H1 (cell line): ENCODE results near the gene CLEC4F. TPM values are rescaled to one million over a fixed set of nuclear protein-coding genes. Genes with fewer than 3 reads are reported as not detected.

Source experiments
- CTCF ChIA-PET: fragments of 300-600 bp; sonication (Branson Sonifier 250); formaldehyde crosslinking; loops from one replicate; lab custom pipeline; 2021; ENCODE audit not compliant: partially characterized antibody; lab: Charles Lee
- POLR2A ChIA-PET: fragments of 300-600 bp; sonication (Branson Sonifier 250); formaldehyde crosslinking; loops from one replicate; lab custom pipeline; 2021; ENCODE audit warnings: inconsistent platforms; ENCODE audit not compliant: partially characterized antibody; lab: Charles Lee
- DNase-seq, 2 experiments: peaks; one replicate each; pipeline versions ENCODE4 v3.0.0 to v3.0.0-alpha.2; 2010 to 2022; ENCODE audit warnings: low spot score in 2 of 2, low read depth in 1 of 2, mixed read lengths in 1 of 2
- FAIRE-seq: peaks from 2 replicates; lab custom pipeline; 2011; peaks lifted over from hg19 to GRCh38; lab: Jason Lieb, UNC
- H2AFZ ChIP-seq: 2 replicates; pipeline ENCODE4 v1.8.1; 2012; ENCODE audit warnings: low read length, inconsistent platforms
- H2AK5ac ChIP-seq: 2 replicates; pipeline ENCODE4 v1.6.1; 2013; ENCODE audit warnings: low read depth, low read length
- H2BK120ac ChIP-seq: replicated peaks from 2 replicates; pipeline ENCODE3; 2013; ENCODE audit warnings: low read depth, low read length, inconsistent platforms
- H2BK12ac ChIP-seq: 2 replicates; pipeline ENCODE4 v1.6.1; 2013; ENCODE audit warnings: low read depth, low read length
- H2BK15ac ChIP-seq: 2 replicates; pipeline ENCODE4 v1.6.1; 2013; ENCODE audit warnings: low read length
- H2BK20ac ChIP-seq: 2 replicates; pipeline ENCODE4 v1.6.1; 2013; ENCODE audit warnings: low read length
- H2BK5ac ChIP-seq: 2 replicates; pipeline ENCODE4 v1.6.1; 2013; ENCODE audit warnings: low read depth, low read length
- H3K14ac ChIP-seq: 2 replicates; pipeline ENCODE4 v1.6.1; 2013; ENCODE audit warnings: inconsistent platforms; ENCODE audit not compliant: insufficient read length
- H3K18ac ChIP-seq: 2 replicates; pipeline ENCODE4 v1.6.1; 2013; ENCODE audit warnings: low read length; ENCODE audit errors: extremely low read depth
- H3K23ac ChIP-seq: 2 replicates; pipeline ENCODE4 v1.6.1; 2013; ENCODE audit warnings: inconsistent platforms; ENCODE audit not compliant: insufficient read length
- H3K23me2 ChIP-seq: 2 replicates; pipeline ENCODE4 v1.6.1; 2013; ENCODE audit warnings: low read depth, low read length
- H3K27ac ChIP-seq: 2 replicates; pipeline ENCODE4 v1.6.1; 2011; ENCODE audit warnings: low read depth, low read length, inconsistent platforms
- H3K27me3 ChIP-seq, 4 experiments: replicated peaks in 1 of 4; 1 replicate in 1 of 4; 2 replicates in 3 of 4; pipeline versions ENCODE4 v1.6.1 to v1.8.1; 2011 to 2013; ENCODE audit warnings: low read length in 3 of 4, mild to moderate bottlenecking in 3 of 4, inconsistent platforms in 2 of 4, mixed read lengths in 2 of 4, moderate library complexity in 1 of 4; ENCODE audit not compliant: control insufficient read depth in 3 of 4, insufficient read depth in 3 of 4; ENCODE audit errors: extremely low read depth in 1 of 4
- H3K36me3 ChIP-seq, 4 experiments: 2 replicates each; pipeline versions ENCODE4 v1.6.1 to v1.8.1; 2011 to 2013; ENCODE audit warnings: mild to moderate bottlenecking in 4 of 4, low read length in 3 of 4, moderate library complexity in 2 of 4, control low read depth in 1 of 4, inconsistent platforms in 1 of 4; ENCODE audit not compliant: insufficient read depth in 4 of 4, control insufficient read depth in 2 of 4
- H3K4ac ChIP-seq: replicated peaks from 2 replicates; pipeline ENCODE3; 2013; ENCODE audit warnings: low read length, low read depth, mixed read lengths, inconsistent platforms; ENCODE audit not compliant: insufficient read length
- H3K4me1 ChIP-seq, 4 experiments: replicated peaks in 1 of 4; 1 replicate in 1 of 4; 2 replicates in 3 of 4; pipeline versions ENCODE4 v1.6.1 to v1.8.1; 2011 to 2013; ENCODE audit warnings: low read length in 3 of 4, inconsistent platforms in 2 of 4, mixed read lengths in 1 of 4; ENCODE audit not compliant: insufficient read depth in 4 of 4, control insufficient read depth in 3 of 4
- H3K4me2 ChIP-seq, 2 experiments: 2 replicates each; pipeline versions ENCODE4 v1.6.1 to v1.8.1; 2011 to 2013; ENCODE audit warnings: low read depth in 2 of 2, low read length in 2 of 2, control low read depth in 1 of 2, inconsistent platforms in 1 of 2, mild to moderate bottlenecking in 1 of 2; ENCODE audit not compliant: insufficient read depth in 1 of 2
- H3K4me3 ChIP-seq, 4 experiments: fragments of 200-600, 300-600 bp in 1 of 4; sonication (generic), shearing (Covaris generic), sonication (Bioruptor Twin) in 1 of 4; 2 replicates each; pipeline versions ENCODE4 v1.5.1 to v1.8.1; 2011 to 2016; ENCODE audit warnings: low read length in 4 of 4, low read depth in 3 of 4, control low read depth in 2 of 4, inconsistent platforms in 2 of 4, mild to moderate bottlenecking in 2 of 4, mixed read lengths in 1 of 4, moderate library complexity in 1 of 4; ENCODE audit not compliant: insufficient read depth in 2 of 4; ENCODE audit errors: extremely low read depth in 1 of 4
- H3K56ac ChIP-seq: replicated peaks from 2 replicates; pipeline ENCODE3; 2013; ENCODE audit warnings: low read depth, mild to moderate bottlenecking, mixed read lengths, low read length, inconsistent platforms; ENCODE audit not compliant: insufficient read length
- H3K79me1 ChIP-seq: 2 replicates; pipeline ENCODE4 v1.6.1; 2013; ENCODE audit warnings: low read depth, low read length, control low read depth
- H3K79me2 ChIP-seq, 2 experiments: 2 replicates each; pipeline versions ENCODE4 v1.6.1 to v1.8.1; 2012 to 2013; ENCODE audit warnings: low read length in 2 of 2, mild to moderate bottlenecking in 2 of 2, inconsistent platforms in 1 of 2; ENCODE audit not compliant: insufficient read depth in 2 of 2, control insufficient read depth in 1 of 2
- H3K9ac ChIP-seq, 4 experiments: replicated peaks in 1 of 4; 1 replicate in 1 of 4; 2 replicates in 3 of 4; pipeline versions ENCODE4 v1.6.1 to v1.8.1; 2011 to 2013; ENCODE audit warnings: low read depth in 3 of 4, low read length in 3 of 4, control low read depth in 2 of 4, mild to moderate bottlenecking in 2 of 4, moderate library complexity in 2 of 4, inconsistent platforms in 1 of 4; ENCODE audit errors: extremely low read depth in 1 of 4
- H3K9me3 ChIP-seq, 2 experiments: 2 replicates each; pipeline versions ENCODE4 v1.6.1 to v1.8.1; 2012 to 2013; ENCODE audit warnings: mild to moderate bottlenecking in 2 of 2, moderate library complexity in 2 of 2, control low read depth in 1 of 2, inconsistent platforms in 1 of 2, low read depth in 1 of 2, low read length in 1 of 2, mixed read lengths in 1 of 2; ENCODE audit not compliant: insufficient read depth in 2 of 2
- H4K20me1 ChIP-seq, 2 experiments: replicated peaks in 1 of 2; 2 replicates each; pipeline versions ENCODE3 to v1.8.1; 2011 to 2013; ENCODE audit warnings: inconsistent platforms in 2 of 2, low read length in 2 of 2, mild to moderate bottlenecking in 1 of 2; ENCODE audit not compliant: insufficient read depth in 2 of 2, control insufficient read depth in 1 of 2
- H4K5ac ChIP-seq: 2 replicates; pipeline ENCODE4 v1.6.1; 2013; ENCODE audit warnings: low read length, low read depth, mixed read lengths, inconsistent platforms; ENCODE audit not compliant: insufficient read length
- H4K8ac ChIP-seq: 2 replicates; pipeline ENCODE4 v1.8.0; 2013; ENCODE audit warnings: mild to moderate bottlenecking, moderate library complexity, low read length, inconsistent platforms; ENCODE audit not compliant: insufficient read depth; ENCODE audit errors: extremely low read depth
- H4K91ac ChIP-seq: replicated peaks from 2 replicates; pipeline ENCODE3; 2013; ENCODE audit warnings: low read length, mixed read lengths, inconsistent platforms; ENCODE audit not compliant: insufficient read length
- CHD2 ChIP-seq: IDR thresholded peaks from 2 replicates; pipeline ENCODE4 v1.6.1; 2012; ENCODE audit warnings: low read length, improper control_type of control experiment
- SP2 ChIP-seq: IDR thresholded peaks from 2 replicates; pipeline ENCODE4 v1.6.1; 2012; ENCODE audit warnings: mild to moderate bottlenecking, low read length, inconsistent platforms
- TAF7 ChIP-seq: optimal IDR thresholded peaks from 2 replicates; pipeline ENCODE3; 2011; ENCODE audit warnings: low read depth, mild to moderate bottlenecking, inconsistent platforms, low read length, moderate library complexity, borderline replicate concordance
- WGBS, 2 experiments: shearing (Covaris generic) in 1 of 2; methylation state at CpG; one replicate each; pipeline versions ENCODE4 v1.1.6 to v1.1.7; 2013 to 2015; ENCODE audit warnings: low lambda C conversion rate in 2 of 2, mixed read lengths in 2 of 2, inconsistent platforms in 1 of 2, low coverage in 1 of 2, missing lambda C conversion rate in 1 of 2; ENCODE audit not compliant: insufficient replicate concordance in 2 of 2, insufficient coverage in 1 of 2, insufficient read length in 1 of 2; ENCODE audit errors: extremely low coverage in 1 of 2, missing lambda C conversion rate in 1 of 2; 5-methylcytosine and 5-hydroxymethylcytosine counted together
- polyA plus RNA-seq, 7 experiments: library from polyadenylated mRNA; depleted of rRNA in 3 of 7; stranded (reverse) in 5 of 7; unstranded in 2 of 7; fragments of >200 nt in 5 of 7; fragments of 200-250 nt in 2 of 7; gene quantifications; 1 replicate in 5 of 7; 2 replicates in 1 of 7; 4 replicates in 1 of 7; pipeline versions ENCODE4 v1.2.1 to v1.2.3, GENCODE V29; 2011 to 2013; ENCODE audit warnings: missing spikeins in 2 of 7, mixed read lengths in 2 of 7
- total RNA-seq: library from RNA; stranded (reverse); fragmentation: NEBNext Ultra II Directional; extraction: Animal tissue kit (Norgen Biotek cat#: 25700); gene quantifications from 2 replicates; pipeline ENCODE4 v1.2.1, GENCODE V29; 2021

Gene CLEC4F
- total and polyA plus RNA-seq, 2 of the 8 experiments (the other 6 are each of a cell fraction or from before 2014, with no cell fraction given) = not detected

DNA sequence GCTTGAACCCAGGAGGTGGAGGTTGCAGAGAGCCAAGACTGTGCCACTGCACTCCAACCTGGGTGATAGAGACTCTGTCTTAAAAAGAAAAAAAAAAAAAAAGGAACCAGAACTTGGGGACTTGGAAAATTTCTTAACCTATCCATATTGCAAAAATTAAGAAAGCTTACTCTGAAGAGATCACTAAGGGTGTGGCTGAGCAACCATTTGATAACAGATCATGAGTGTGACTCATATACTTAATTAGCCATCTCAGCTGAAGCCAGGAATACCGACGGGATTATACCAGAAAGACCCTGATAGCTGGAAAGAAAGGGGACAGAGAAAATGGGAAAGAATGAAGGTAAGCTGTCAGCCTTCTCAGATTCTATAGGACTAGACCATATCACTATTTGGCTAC is 45.3 kb downstream of the CLEC4F start:
- Histone ChIP-seq H3K9me3 (no peaks in the 10 kb centered on the region), H4K91ac (no peak overlapping the region), H3K9ac (no peak overlapping the region), H2BK12ac (no peak overlapping the region), H4K20me1 (no peaks in the 10 kb centered on the region), H3K79me1 (no peaks in the 10 kb centered on the region), H4K8ac (no peak overlapping the region), H4K5ac (no peak overlapping the region), H3K27ac (no peak overlapping the region), H2AK5ac (no peak overlapping the region), H3K18ac (no peak overlapping the region), H2BK15ac (no peak overlapping the region), H3K56ac (no peak overlapping the region), H2BK5ac (no peak overlapping the region), H3K4me3 (no peak overlapping the region), H3K36me3 (no peaks in the 10 kb centered on the region), H3K4me1 (peaks cover 0 to 3% (median 0%) of the 10 kb centered on the region in 4 experiments; a peak in 1 of 7 replicates), H2BK20ac (no peak overlapping the region), H2BK120ac (no peak overlapping the region), H2AFZ (no peak overlapping the region), H3K27me3 (no peaks in the 10 kb centered on the region), H3K4ac (no peak overlapping the region), H3K14ac (no peak overlapping the region), H3K23me2 (no peaks in the 10 kb centered on the region), H3K23ac (no peak overlapping the region), H3K79me2 (no peaks in the 10 kb centered on the region), H3K4me2 (no peak overlapping the region)
- DNase-seq (no peak), FAIRE-seq (no peak)
- CTCF ChIA-PET = interaction anchor here (0.7 to 2.7 kb wide), 9 partner anchors 10 to 435 kb away, joined by 3 to 17 read pairs (median 4); partner anchors contain the start of gene FIGLA
- POLR2A ChIA-PET = no interaction called here
- WGBS, 2 experiments = 79% methylated on average over 2 of the region's 2 CpGs; no CpG with 5 or more reads in 1 of the 2 experiments
- TF ChIP-seq CHD2 (no peak), TAF7 (no peak), SP2 (no peak)
